A673 (cell line): ENCODE data around the gene SLC22A17. TPM values are rescaled to one million over a fixed set of nuclear protein-coding genes. Genes with fewer than 3 reads are reported as not detected.

ENCODE experiments used
- BruUV-seq: library from RNA; stranded (reverse); fragments of 400-500 nt; replicated peaks from 2 replicates; lab custom pipeline; 2021; lab: Mats Ljungman, UMichigan
- CTCF ChIA-PET: fragments of 300-600 bp; sonication (Branson Sonifier 250); formaldehyde crosslinking; loops from one replicate; lab custom pipeline; 2022; ENCODE audit warnings: antibody characterized with exemption; lab: Charles Lee
- POLR2A ChIA-PET: fragments of 300-600 bp; sonication (Branson Sonifier 250); formaldehyde crosslinking; loops from one replicate; lab custom pipeline; 2022; ENCODE audit warnings: antibody characterized with exemption; ENCODE audit not compliant: low non-redundant PET; lab: Charles Lee
- DNase-seq: peaks from one replicate; pipeline ENCODE4 v3.0.0-alpha.2; 2015; ENCODE audit warnings: low spot score
- H3K27ac ChIP-seq: fragments of 200-600 bp; sonication (generic); 2 replicates; pipeline ENCODE4 v1.5.1; 2016; ENCODE audit warnings: mixed run types, low read depth, mild to moderate bottlenecking, mixed read lengths, antibody characterized with exemption, low read length; ENCODE audit not compliant: poor library complexity, severe bottlenecking
- H3K27me3 ChIP-seq: fragments of 200-600 bp; sonication (generic); replicated peaks from 2 replicates; pipeline ENCODE4 v1.6.1; 2017; ENCODE audit warnings: mixed run types, low read depth, mild to moderate bottlenecking, mixed read lengths, antibody characterized with exemption, low read length; ENCODE audit not compliant: insufficient read depth, poor library complexity
- H3K36me3 ChIP-seq: fragments of 200-600 bp; sonication (generic); 2 replicates; pipeline ENCODE4 v1.6.1; 2016; ENCODE audit warnings: mixed run types, mild to moderate bottlenecking, mixed read lengths, antibody characterized with exemption, low read length; ENCODE audit not compliant: insufficient read depth, poor library complexity, severe bottlenecking
- H3K4me1 ChIP-seq: fragments of 200-600 bp; sonication (generic); 2 replicates; pipeline ENCODE4 v1.6.1; 2017; ENCODE audit warnings: mixed run types, mild to moderate bottlenecking, mixed read lengths, antibody characterized with exemption, low read length; ENCODE audit not compliant: insufficient read depth, poor library complexity, severe bottlenecking
- H3K4me3 ChIP-seq: fragments of 200-600 bp; sonication (generic); 2 replicates; pipeline ENCODE4 v1.5.1; 2016; ENCODE audit warnings: low read depth, mixed run types, mild to moderate bottlenecking, mixed read lengths, low read length; ENCODE audit not compliant: poor library complexity, severe bottlenecking
- H3K9me3 ChIP-seq: fragments of 200-600 bp; sonication (generic); 2 replicates; pipeline ENCODE4 v1.6.1; 2016; ENCODE audit warnings: mixed run types, low read depth, mild to moderate bottlenecking, mixed read lengths, antibody characterized with exemption, low read length; ENCODE audit not compliant: poor library complexity, severe bottlenecking
- EZH2 ChIP-seq: fragments of 200-600 bp; sonication (generic); IDR thresholded peaks from 2 replicates; pipeline ENCODE4 v1.6.1; 2017; ENCODE audit warnings: borderline replicate concordance, low read depth, mild to moderate bottlenecking, mixed read lengths, antibody characterized with exemption, low read length; ENCODE audit not compliant: poor library complexity, severe bottlenecking
- intact Hi-C: fragments of 100-400 bp; cut with micrococcal nuclease; formaldehyde crosslinking; loops from one replicate; pipeline ENCODE4 v1.10.0; 2022; ENCODE audit not compliant: unreplicated experiment
- microRNA-seq: library from miRNA; unstranded; fragments of <30 nt; microRNA quantifications from one replicate; pipeline ENCODE4 v1.2.0, GENCODE V29; 2021
- total RNA-seq: library from RNA; stranded (reverse); gene quantifications from 2 replicates; pipeline ENCODE4 v1.2.3, GENCODE V29; 2021
- TF ChIP-seq, protein P1 (sequence below): fragments of 300-800, 200-600 bp; sonication (generic); conservative IDR thresholded peaks from 2 replicates; pipeline ENCODE4 v1.5.1; 2017; ENCODE audit warnings: low read depth, mild to moderate bottlenecking, antibody characterized with exemption, low read length, moderate library complexity, mixed read lengths

The SLC22A17 gene
- total RNA-seq, 1 experiment from 2014 or later: 23.0 TPM

GRCh38 chr14:23297611-23298277 lies 54.9 kb downstream of the SLC22A17 start:
- no peak for DNase-seq
- intact Hi-C loops: loop anchor here (2.0 to 10.0 kb wide), 2 partner anchors 33 to 173 kb away; no protein-coding TSS in a partner anchor
- H3K9me3 ChIP-seq: no peaks in the 10 kb centered on the region
- no peak overlapping the region for H3K4me3 ChIP-seq
- POLR2A ChIA-PET: interaction anchor here (0.6 kb wide), 1 partner anchor 343 kb away, joined by 3 read pairs; no protein-coding TSS in a partner anchor
- CTCF ChIA-PET: no interaction called here
- peaks cover 23% of the 10 kb centered on the region for H3K4me1 ChIP-seq
- no TSS peak for BruUV-seq
- H3K27me3 ChIP-seq: no peaks in the 10 kb centered on the region
- H3K27ac ChIP-seq: no peak overlapping the region
- H3K36me3 ChIP-seq: peaks cover 3% of the 10 kb centered on the region
- TF ChIP-seq, protein P1, sequence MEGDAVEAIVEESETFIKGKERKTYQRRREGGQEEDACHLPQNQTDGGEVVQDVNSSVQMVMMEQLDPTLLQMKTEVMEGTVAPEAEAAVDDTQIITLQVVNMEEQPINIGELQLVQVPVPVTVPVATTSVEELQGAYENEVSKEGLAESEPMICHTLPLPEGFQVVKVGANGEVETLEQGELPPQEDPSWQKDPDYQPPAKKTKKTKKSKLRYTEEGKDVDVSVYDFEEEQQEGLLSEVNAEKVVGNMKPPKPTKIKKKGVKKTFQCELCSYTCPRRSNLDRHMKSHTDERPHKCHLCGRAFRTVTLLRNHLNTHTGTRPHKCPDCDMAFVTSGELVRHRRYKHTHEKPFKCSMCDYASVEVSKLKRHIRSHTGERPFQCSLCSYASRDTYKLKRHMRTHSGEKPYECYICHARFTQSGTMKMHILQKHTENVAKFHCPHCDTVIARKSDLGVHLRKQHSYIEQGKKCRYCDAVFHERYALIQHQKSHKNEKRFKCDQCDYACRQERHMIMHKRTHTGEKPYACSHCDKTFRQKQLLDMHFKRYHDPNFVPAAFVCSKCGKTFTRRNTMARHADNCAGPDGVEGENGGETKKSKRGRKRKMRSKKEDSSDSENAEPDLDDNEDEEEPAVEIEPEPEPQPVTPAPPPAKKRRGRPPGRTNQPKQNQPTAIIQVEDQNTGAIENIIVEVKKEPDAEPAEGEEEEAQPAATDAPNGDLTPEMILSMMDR: no peak
- no peak for TF ChIP-seq EZH2

DNA sequence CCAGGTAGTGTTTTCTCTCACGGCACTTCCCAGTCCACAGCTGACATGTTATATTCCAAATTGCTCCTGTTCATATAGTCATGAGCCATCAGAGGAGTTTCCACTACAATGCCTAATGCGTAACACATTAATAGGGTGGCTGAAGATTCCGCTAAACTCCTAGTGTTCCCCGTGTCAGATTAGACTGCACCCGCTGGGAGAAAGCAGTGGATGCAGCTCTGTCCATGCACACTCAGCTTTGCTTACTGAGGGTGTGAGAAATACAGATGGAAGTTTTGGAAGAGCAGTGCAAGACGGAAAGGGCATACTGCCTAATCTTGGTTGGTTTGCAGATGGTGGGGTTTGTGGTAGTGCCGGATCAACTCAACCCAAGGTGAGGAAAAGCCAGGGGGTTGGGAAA lies 55.6 kb downstream of the SLC22A17 start:
- Histone ChIP-seq H3K36me3 (peaks cover 3% of the 10 kb centered on the region), H3K27me3 (no peaks in the 10 kb centered on the region), H3K4me1 (peaks cover 22% of the 10 kb centered on the region), H3K9me3 (no peaks in the 10 kb centered on the region), H3K27ac (no peak overlapping the region), H3K4me3 (no peak overlapping the region)
- BruUV-seq: no TSS peak
- intact Hi-C loops: loop anchor here (10.0 kb wide), 1 partner anchor 172 kb away; no protein-coding TSS in a partner anchor
- CTCF ChIA-PET: no interaction called here
- POLR2A ChIA-PET: no interaction called here
- no peak for DNase-seq
- TF ChIP-seq, protein P1: no peak
- TF ChIP-seq EZH2: no peak

Small RNAs within 50 kb of the gene (microRNA-seq; reads per million reads assigned to microRNA genes)
- gene MIR208A: 16.4 reads per million, percentile 40 among the genes with 10 or more reads in this experiment

Other genes with a start within 250 kb of the SLC22A17 start
- gene CIROP, start 247.9 kb downstream of the SLC22A17 start, total RNA-seq: not detected in 2 replicates
- gene CEBPE, start 233.6 kb downstream of the SLC22A17 start, total RNA-seq: not detected in 2 replicates
- 18.3 and 24.8 TPM in 2 replicates for gene SLC7A8, start 169.2 kb downstream of the SLC22A17 start, total RNA-seq
- gene RNF212B, start 115.0 kb downstream of the SLC22A17 start, total RNA-seq: not detected in 2 replicates
- 6.3 and 9.5 TPM in 2 replicates for gene HOMEZ, start 66.8 kb downstream of the SLC22A17 start, total RNA-seq
- 9.7 and 10.9 TPM in 2 replicates for gene PPP1R3E, start 50.0 kb downstream of the SLC22A17 start, total RNA-seq
- 22.8 and 25.1 TPM in 2 replicates for gene BCL2L2, start 46.1 kb downstream of the SLC22A17 start, total RNA-seq
- 275 and 287 TPM in 2 replicates for gene PABPN1, start 31.4 kb downstream of the SLC22A17 start, total RNA-seq
- 55.9 and 60.9 TPM in 2 replicates for gene EFS, start 12.3 kb upstream of the SLC22A17 start, total RNA-seq
- not detected in 2 replicates for gene IL25, start 19.9 kb upstream of the SLC22A17 start, total RNA-seq
- not detected in 2 replicates for gene CMTM5, start 24.2 kb upstream of the SLC22A17 start, total RNA-seq
- gene MYH6, start 55.4 kb upstream of the SLC22A17 start, total RNA-seq: not detected in 2 replicates
- gene MYH7, start 82.8 kb upstream of the SLC22A17 start, total RNA-seq: not detected in 2 replicates
- 59.9 and 71.2 TPM in 2 replicates for gene NGDN, start 116.8 kb upstream of the SLC22A17 start, total RNA-seq
- gene ZFHX2, start 198.9 kb upstream of the SLC22A17 start, total RNA-seq: 4.8 and 5.8 TPM in 2 replicates
- gene THTPA, start 203.4 kb upstream of the SLC22A17 start, total RNA-seq: 12.3 and 18.9 TPM in 2 replicates
- gene AP1G2, start 214.9 kb upstream of the SLC22A17 start, total RNA-seq: 26.0 and 40.1 TPM in 2 replicates
- 0.22 TPM in 1 of 2 replicates, not detected in the other for gene JPH4, start 225.9 kb upstream of the SLC22A17 start, total RNA-seq